SU-DHL-6 (cell line): Measurements from ENCODE around the gene TCP11L2.

Experiments used
- H2AFZ ChIP-seq: fragments of 200-600 bp; sonication (generic); 2 replicates; pipeline ENCODE4 v1.6.1; 2014; ENCODE audit warnings: low read depth, mild to moderate bottlenecking, moderate library complexity, mixed read lengths, antibody characterized with exemption, low read length; ENCODE audit not compliant: severe bottlenecking
- H3F3A ChIP-seq: fragments of 200-600 bp; shearing (Covaris generic); 2 replicates; pipeline ENCODE4 v1.6.0; 2016; ENCODE audit warnings: antibody characterized with exemption, mild to moderate bottlenecking; ENCODE audit not compliant: insufficient read depth
- H3K27ac ChIP-seq: fragments of 200-600 bp; sonication (generic); 2 replicates; pipeline ENCODE4 v1.5.1; 2016; ENCODE audit warnings: low read depth, mild to moderate bottlenecking, low read length, moderate library complexity, mixed read lengths
- H3K27me3 ChIP-seq: fragments of 200-600 bp; sonication (generic), shearing (Covaris generic); 2 replicates; pipeline ENCODE4 v1.6.0; 2014; ENCODE audit warnings: mild to moderate bottlenecking, low read length
- H3K36me3 ChIP-seq: fragments of 200-600 bp; sonication (generic); 2 replicates; pipeline ENCODE4 v1.6.1; 2014; ENCODE audit warnings: mild to moderate bottlenecking, low read length, mixed read lengths
- H3K4me2 ChIP-seq: fragments of 300-600, 200-600 bp; shearing (Covaris generic), sonication (generic); 2 replicates; pipeline ENCODE4 v1.6.0; 2014; ENCODE audit warnings: low read length, low read depth, mild to moderate bottlenecking; ENCODE audit not compliant: poor library complexity, severe bottlenecking
- H3K4me3 ChIP-seq: fragments of 200-600 bp; sonication (generic); 2 replicates; pipeline ENCODE4 v1.5.1; 2014; ENCODE audit warnings: antibody characterized with exemption, low read length, mild to moderate bottlenecking, mixed read lengths; ENCODE audit not compliant: insufficient read depth, poor library complexity, severe bottlenecking
- H3K79me2 ChIP-seq: fragments of 200-600 bp; sonication (generic); 2 replicates; pipeline ENCODE4 v1.6.1; 2014; ENCODE audit warnings: mild to moderate bottlenecking, low read length, moderate library complexity; ENCODE audit not compliant: insufficient read depth
- H3K9ac ChIP-seq: fragments of 200-600 bp; sonication (generic); 2 replicates; pipeline ENCODE4 v1.7.0; 2014; ENCODE audit warnings: mild to moderate bottlenecking, low read length
- H3K9me2 ChIP-seq: fragments of 200-600 bp; sonication (generic); replicated peaks from 2 replicates; pipeline ENCODE4 v1.6.1; 2014; ENCODE audit warnings: low read length; ENCODE audit not compliant: insufficient read depth
- H3K9me3 ChIP-seq: fragments of 200-600 bp; sonication (generic); 2 replicates; pipeline ENCODE4 v1.6.1; 2014; ENCODE audit warnings: low read length, mixed read lengths; ENCODE audit not compliant: insufficient read depth
- H4K20me1 ChIP-seq: fragments of 200-600 bp; sonication (generic); 2 replicates; pipeline ENCODE4 v1.6.1; 2014; ENCODE audit warnings: low read depth, mild to moderate bottlenecking, antibody characterized with exemption, low read length, moderate library complexity, mixed read lengths
- CTCF ChIP-seq: fragments of 200-600 bp; sonication (generic); IDR thresholded peaks from one replicate; pipeline ENCODE4 v1.5.1; 2017; ENCODE audit warnings: antibody characterized with exemption, mild to moderate bottlenecking, low read length, moderate library complexity; ENCODE audit not compliant: insufficient read depth, poor library complexity, severe bottlenecking
- EZH2phosphoT487 ChIP-seq: fragments of 200-600 bp; sonication (generic), shearing (Covaris generic); conservative IDR thresholded peaks from 2 replicates; pipeline ENCODE4 v1.6.1; 2018; ENCODE audit warnings: mild to moderate bottlenecking, antibody characterized with exemption, low read length, moderate library complexity, mixed read lengths

Gene TCP11L2

GRCh38 chr12:106271575-106272505 lies 30.7 kb upstream of the TCP11L2 start:
- Histone ChIP-seq H2AFZ (no peak overlapping the region), H3K27me3 (no peaks in the 10 kb centered on the region)

GRCh38 chr12:106273491-106273890 lies 29.0 kb upstream of the TCP11L2 start:
- Histone ChIP-seq H3K4me3 (no peak overlapping the region), H2AFZ (no peak overlapping the region), H3F3A (no peaks in the 10 kb centered on the region), H3K9ac (no peak overlapping the region), H3K79me2 (no peaks in the 10 kb centered on the region), H4K20me1 (no peaks in the 10 kb centered on the region), H3K27ac (no peak overlapping the region), H3K4me2 (no peak overlapping the region), H3K36me3 (no peaks in the 10 kb centered on the region), H3K9me3 (no peaks in the 10 kb centered on the region), H3K27me3 (no peaks in the 10 kb centered on the region), H3K9me2 (no peaks in the 10 kb centered on the region)
- TF ChIP-seq EZH2phosphoT487: no peak
- TF ChIP-seq CTCF: no peak

More at GRCh38 chr12:106271575-106272505, 30.7 kb upstream of the TCP11L2 start:
- no peak overlapping the region for H3K4me3 ChIP-seq
- no peak overlapping the region for H3K4me2 ChIP-seq
- no peaks in the 10 kb centered on the region for H3K9me3 ChIP-seq
- H3K36me3 ChIP-seq: no peaks in the 10 kb centered on the region
- no peaks in the 10 kb centered on the region for H4K20me1 ChIP-seq
- H3K79me2 ChIP-seq: no peaks in the 10 kb centered on the region
- TF ChIP-seq CTCF: no peak
- no peak for TF ChIP-seq EZH2phosphoT487
- H3K9me2 ChIP-seq: no peaks in the 10 kb centered on the region
- H3K27ac ChIP-seq: no peak overlapping the region
- H3K9ac ChIP-seq: no peak overlapping the region
- H3F3A ChIP-seq: no peaks in the 10 kb centered on the region

- H3K4me3 ChIP-seq: no peak overlapping the region
- H3K36me3 ChIP-seq: no peaks in the 10 kb centered on the region
- H4K20me1 ChIP-seq: no peaks in the 10 kb centered on the region
- H3K27me3 ChIP-seq: no peaks in the 10 kb centered on the region
- TF ChIP-seq EZH2phosphoT487: no peak
- TF ChIP-seq CTCF: no peak
- no peak overlapping the region for H3K27ac ChIP-seq
- H3K79me2 ChIP-seq: no peaks in the 10 kb centered on the region
- H3K4me2 ChIP-seq: no peak overlapping the region
- H2AFZ ChIP-seq: no peak overlapping the region
- H3K9me2 ChIP-seq: no peaks in the 10 kb centered on the region
- H3F3A ChIP-seq: no peaks in the 10 kb centered on the region
- no peak overlapping the region for H3K9ac ChIP-seq
- H3K9me3 ChIP-seq: no peaks in the 10 kb centered on the region
These were observed 28.5 kb upstream of the TCP11L2 start for GRCh38 chr12:106274012-106274411.
